ENCODE data around the gene NCR2. TPM values are rescaled to one million over a fixed set of nuclear protein-coding genes. Genes with fewer than 3 reads are reported as not detected.

The NCR2 gene
- total RNA-seq, 1 donor from 2014 or later: not detected

GRCh38 chr6:41359617-41360313 is 24.4 kb downstream of the NCR2 start:
- DNase-seq (ENCODE audit: low spot score): no peak

GRCh38 chr6:41360314-41360685 is 24.9 kb downstream of the NCR2 start:
- no peak for DNase-seq (ENCODE audit: low spot score)

GRCh38 chr6:41366150-41366549 is 30.7 kb downstream of the NCR2 start:
- DNase-seq (ENCODE audit: low spot score): no peak

- DNase-seq (ENCODE audit: low spot score): no peak
Observed at GRCh38 chr6:41367061-41367460, 31.7 kb downstream of the NCR2 start.

GRCh38 chr6:41367700-41368099 is 32.3 kb downstream of the NCR2 start:
- DNase-seq (ENCODE audit: low spot score): no peak

GRCh38 chr6:41370488-41371111 is 35.2 kb downstream of the NCR2 start:
- no peak for DNase-seq (ENCODE audit: low spot score)

- no peak for DNase-seq (ENCODE audit: low spot score)
Observed at GRCh38 chr6:41371461-41371991, 36.1 kb downstream of the NCR2 start.

GRCh38 chr6:41371992-41372831 is 36.8 kb downstream of the NCR2 start:
- no peak for DNase-seq (ENCODE audit: low spot score)

- no peak for DNase-seq (ENCODE audit: low spot score)
Observed at GRCh38 chr6:41372832-41373626, 37.6 kb downstream of the NCR2 start.

- no peak for DNase-seq (ENCODE audit: low spot score)
Observed at GRCh38 chr6:41373627-41373918, 38.2 kb downstream of the NCR2 start.

- DNase-seq (ENCODE audit: low spot score): no peak
Observed at GRCh38 chr6:41373919-41374617, 38.7 kb downstream of the NCR2 start.

- no peak for DNase-seq (ENCODE audit: low spot score)
Observed at GRCh38 chr6:41374618-41375590, 39.5 kb downstream of the NCR2 start.

GRCh38 chr6:41375598-41376151 is 40.3 kb downstream of the NCR2 start:
- DNase-seq (ENCODE audit: low spot score): no peak

- DNase-seq (ENCODE audit: low spot score): no peak
Observed at GRCh38 chr6:41376176-41376575, 40.8 kb downstream of the NCR2 start.

- DNase-seq (ENCODE audit: low spot score): no peak
Observed at GRCh38 chr6:41377071-41377470, 41.7 kb downstream of the NCR2 start.

GRCh38 chr6:41379306-41379705 is 43.9 kb downstream of the NCR2 start:
- no peak for DNase-seq (ENCODE audit: low spot score)

GRCh38 chr6:41386594-41386993 is 51.2 kb downstream of the NCR2 start:
- DNase-seq (ENCODE audit: low spot score): no peak

GRCh38 chr6:41392246-41392645 is 56.8 kb downstream of the NCR2 start:
- DNase-seq (ENCODE audit: low spot score): no peak

GRCh38 chr6:41396335-41396734 is 60.9 kb downstream of the NCR2 start:
- DNase-seq (ENCODE audit: low spot score): no peak
